ENCODE measurements around the gene BBLN. TPM values are rescaled to one million over a fixed set of nuclear protein-coding genes. Genes with fewer than 3 reads are reported as not detected.
"Not testable (repeated sequence)": the region's sequence is repeated elsewhere in the genome, so short reads cannot be mapped to it uniquely, and the experiment has no call there.

BBLN gene
- total RNA-seq, 2 donors from 2014 or later: 67.6 to 82.2 TPM

DNA sequence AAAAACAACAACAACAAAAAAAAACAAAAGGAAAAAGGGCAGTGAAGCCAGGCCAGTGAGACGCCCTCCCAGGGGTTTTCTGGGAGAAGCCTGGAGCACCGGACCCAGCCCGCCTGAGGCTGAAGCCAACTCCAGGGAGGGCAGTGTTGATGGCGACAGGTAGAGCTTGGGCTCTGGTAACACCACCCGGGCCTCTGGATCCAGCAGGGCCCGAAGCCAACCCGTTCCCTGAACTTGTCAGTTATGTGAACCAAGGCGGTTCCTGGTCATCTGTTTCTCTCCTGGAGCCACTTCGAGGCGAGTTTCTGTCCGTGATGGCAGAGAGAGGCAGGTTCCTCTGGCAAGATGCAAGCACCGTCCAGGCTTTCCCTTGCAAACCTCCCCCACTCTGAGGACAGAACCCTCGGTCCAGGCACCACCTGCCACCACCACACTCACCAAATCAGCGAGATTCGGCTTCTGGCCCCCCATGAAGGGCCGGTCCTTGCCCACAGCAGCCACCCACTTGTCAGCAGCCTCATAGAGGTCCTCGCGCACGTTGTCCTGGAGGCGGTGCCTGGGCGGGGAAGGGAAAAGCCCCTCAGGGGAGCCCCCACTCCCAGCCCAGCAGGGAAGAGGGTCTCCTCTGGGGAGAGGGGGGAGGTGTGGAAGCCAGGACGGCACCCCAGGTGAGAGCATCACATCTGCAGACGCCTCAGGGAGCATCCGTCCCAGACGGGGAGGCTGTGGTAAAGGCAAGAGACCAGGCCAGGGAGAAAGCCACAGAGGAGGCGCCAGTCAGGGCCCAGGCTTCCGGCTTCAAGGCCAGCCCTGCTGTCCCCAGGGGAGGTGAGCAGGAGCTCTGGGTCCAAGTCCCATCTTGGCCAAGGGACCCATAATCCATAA, 37.9 kb upstream of the BBLN start:
- Mint-ChIP-seq H3K27ac (no peak overlapping the region), H3K9me3 (no peaks in the 10 kb centered on the region), H3K36me3 (no peaks in the 10 kb centered on the region)
- DNase-seq (ENCODE audit: low spot score in 2 of 2): no peak
- ATAC-seq: no peak

DNA sequence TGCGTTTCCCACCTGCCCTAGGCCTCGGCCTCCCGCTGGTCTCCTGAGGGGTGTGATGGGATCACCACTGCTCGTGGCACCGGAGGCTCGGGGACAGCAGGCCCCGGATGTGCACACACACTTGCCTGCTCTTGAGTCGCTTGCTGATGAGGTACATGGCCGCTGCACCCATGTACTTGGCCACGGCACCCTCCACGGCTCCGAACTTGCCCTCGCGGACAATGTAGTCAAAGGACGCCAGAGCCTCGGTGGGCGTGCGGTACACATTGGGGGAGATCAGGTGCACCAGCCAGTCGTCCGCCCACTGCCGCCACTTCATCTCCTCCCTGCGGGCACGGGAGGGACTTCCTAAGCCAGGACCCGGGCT, 37.3 kb upstream of the BBLN start:
- no peak overlapping the region for H3K27ac Mint-ChIP-seq
- ATAC-seq (no peak), DNase-seq (ENCODE audit: low spot score in 2 of 2) (no peak)
- no peaks in the 10 kb centered on the region for H3K9me3 Mint-ChIP-seq
- H3K36me3 Mint-ChIP-seq: peaks cover 0 to under 1% of the 10 kb centered on the region in 2 donors

DNA sequence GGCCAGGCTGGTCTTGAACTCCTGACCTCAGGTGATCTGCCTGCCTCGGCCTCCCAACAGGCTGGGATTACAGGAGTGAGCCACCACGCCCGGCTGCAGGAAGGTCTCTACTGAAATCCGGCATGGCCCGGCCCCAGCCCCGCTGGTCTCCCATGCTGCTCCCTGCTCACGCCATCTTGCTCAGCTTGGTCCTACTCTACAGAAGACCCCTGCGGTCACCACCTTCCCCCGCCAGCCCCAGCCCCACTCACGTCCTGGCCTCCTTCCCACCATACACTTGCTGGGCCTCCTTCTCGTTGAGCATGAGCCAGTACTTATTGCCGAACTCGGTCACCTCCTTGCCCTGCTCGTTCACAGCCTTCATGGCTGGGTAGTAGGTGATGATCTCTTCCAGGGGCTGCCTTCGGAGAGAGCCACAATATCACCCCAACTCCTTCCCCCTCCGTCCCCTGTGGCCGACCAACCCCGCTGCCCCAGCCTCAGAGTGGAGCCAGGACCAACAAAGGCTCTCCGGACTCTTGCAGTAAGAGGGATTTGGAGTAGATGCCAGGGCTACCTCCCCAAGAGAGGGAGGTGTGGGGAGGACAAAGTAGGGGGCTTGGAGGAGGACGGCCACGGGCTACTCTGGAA, 36.5 kb upstream of the BBLN start:
- no peak for DNase-seq (ENCODE audit: low spot score in 2 of 2)
- H3K27ac Mint-ChIP-seq: peak overlapping the region in 1 of 2 donors; percentile 10
- ATAC-seq: no peak
- peaks cover 0 to 5% of the 10 kb centered on the region in 2 donors for H3K36me3 Mint-ChIP-seq
- H3K9me3 Mint-ChIP-seq: no peaks in the 10 kb centered on the region

DNA sequence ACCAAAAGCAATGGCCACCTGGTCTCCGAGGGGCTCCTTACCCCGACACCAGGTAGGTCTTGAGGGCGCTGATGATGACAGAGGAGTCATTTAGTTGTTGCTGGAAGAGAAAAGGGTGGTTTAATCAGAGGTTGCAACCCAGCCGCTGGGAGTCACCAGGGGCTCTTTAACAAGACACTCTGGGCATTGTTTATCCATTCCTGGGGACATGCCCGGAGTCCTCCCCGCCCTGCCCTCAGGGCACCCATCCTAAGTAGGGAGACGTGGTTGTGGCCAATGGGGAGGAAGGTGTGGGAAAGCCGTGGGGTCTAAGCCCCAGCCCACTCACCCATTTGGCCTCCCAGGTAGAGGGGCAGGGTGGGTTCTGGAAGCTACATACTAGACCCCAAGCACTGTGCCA, 35.6 kb upstream of the BBLN start:
- H3K27ac Mint-ChIP-seq: peak overlapping the region in 1 of 2 donors; percentile 79
- DNase-seq (ENCODE audit: low spot score in 2 of 2): no peak

DNA sequence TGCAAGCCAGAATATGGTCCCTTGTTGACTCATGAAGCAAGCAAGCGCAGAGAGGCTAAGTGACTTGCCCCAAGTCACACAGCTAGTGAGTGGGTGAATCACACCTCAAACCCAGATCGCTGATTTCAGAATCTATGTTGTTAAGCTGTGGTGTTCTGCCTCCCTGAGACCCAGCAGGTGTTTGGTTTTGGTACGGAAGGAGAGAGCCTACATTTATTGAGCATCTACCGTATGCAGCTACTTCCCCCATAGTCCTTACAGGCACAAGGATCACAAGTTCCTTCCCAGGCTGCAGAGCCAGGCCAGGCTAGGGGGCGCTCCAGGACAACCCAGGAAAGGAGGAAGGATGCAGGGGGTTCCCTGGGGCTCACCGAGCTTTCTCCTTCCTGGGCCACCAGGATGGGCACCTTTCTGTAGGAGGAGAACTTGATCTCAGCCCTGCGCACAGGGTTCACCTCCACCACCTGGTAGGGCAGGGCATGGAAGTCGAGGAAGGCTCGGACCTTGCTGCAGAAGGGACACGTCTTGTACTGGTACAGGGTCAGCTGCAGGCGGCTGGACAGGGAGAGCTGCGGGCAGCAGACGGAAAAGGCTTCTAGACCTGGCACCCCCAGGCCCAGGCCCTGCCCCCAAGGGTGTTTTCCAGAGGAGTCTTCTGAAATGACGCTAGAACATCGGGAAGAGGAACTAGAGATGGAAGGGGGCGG, 35.0 kb upstream of the BBLN start:
- Mint-ChIP-seq H3K36me3 (peaks cover 0 to 5% of the 10 kb centered on the region in 2 donors), H3K9me3 (no peaks in the 10 kb centered on the region), H3K27ac (peak overlapping the region in 1 of 2 donors; percentile 79)
- DNase-seq (ENCODE audit: low spot score in 2 of 2): peak in 1 of 2 donors; percentile 51
- peak in 1 of 2 donors; percentile 5 for ATAC-seq

More for the DNA sequence above, 35.6 kb upstream of the BBLN start:
- no peak for ATAC-seq
- Mint-ChIP-seq H3K36me3 (peaks cover 0 to 5% of the 10 kb centered on the region in 2 donors), H3K9me3 (no peaks in the 10 kb centered on the region)

DNA sequence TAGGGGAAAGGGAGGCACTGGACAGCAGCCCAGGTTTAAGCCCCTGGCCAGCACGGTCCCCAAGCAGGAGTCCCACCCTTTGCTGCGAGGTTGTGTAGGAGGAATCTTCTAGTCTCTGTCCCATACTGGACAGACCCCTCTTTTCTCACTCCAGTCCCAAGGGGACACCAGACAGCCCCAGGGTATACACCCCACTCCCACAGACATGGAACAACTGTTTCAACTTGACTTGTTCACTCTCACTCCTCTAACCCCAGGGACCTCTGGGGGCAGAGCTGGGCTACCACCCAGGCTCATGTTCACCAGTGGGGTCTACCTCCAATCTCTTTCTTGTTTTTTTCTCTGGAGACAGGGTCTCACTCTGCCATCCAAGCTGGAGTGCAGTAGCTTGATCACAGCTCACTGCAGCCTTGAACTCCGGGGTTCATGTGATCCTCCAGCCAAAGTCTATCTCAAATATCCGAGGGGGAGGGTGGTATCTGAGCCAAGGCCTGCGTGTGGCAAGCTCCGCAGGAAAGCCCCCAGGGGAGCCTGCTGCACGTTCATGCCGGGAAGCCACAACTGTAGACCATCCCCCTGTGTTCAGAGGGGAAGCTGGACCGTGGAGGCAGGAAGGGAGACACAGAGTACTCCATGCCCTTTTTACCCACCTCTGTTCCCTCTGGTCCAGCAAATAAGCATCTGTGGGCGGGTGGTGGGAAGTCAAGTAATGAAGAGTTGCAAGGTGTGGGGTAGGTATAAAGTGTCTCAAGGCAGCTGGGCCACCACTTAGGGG, 34.3 kb upstream of the BBLN start:
- Mint-ChIP-seq H3K9me3 (no peaks in the 10 kb centered on the region), H3K36me3 (peaks cover 0 to 5% of the 10 kb centered on the region in 2 donors), H3K27ac (peak overlapping the region in 1 of 2 donors; percentile 85)
- ATAC-seq (no peak), DNase-seq (ENCODE audit: low spot score in 2 of 2) (no peak)

DNA sequence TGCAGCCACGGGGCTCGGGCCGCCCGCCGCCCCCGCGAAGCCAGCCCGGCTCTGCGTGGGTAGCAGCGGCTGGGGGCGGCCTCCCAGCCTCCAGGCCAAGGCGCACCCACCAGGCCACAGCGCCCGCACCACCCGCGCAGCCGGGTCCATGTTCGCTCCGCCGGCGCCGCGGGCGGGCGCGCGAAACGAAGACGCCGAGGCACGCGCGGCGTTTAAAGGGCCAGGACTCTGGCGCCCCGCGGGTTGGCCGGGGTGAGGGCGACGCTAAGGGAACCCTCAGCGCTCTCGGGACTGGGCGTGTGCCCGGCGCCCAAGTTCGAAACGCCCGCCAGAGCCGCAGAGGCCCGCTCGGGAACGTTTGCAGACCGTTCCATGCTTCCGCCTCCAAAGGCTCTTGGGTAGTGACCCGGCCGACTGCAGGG, 32.5 kb upstream of the BBLN start, which contains the start of gene PTGES2:
TSS of gene PTGES2 (minus strand) at position 162 of the 422 bp plus-strand sequence. CDS start at position 150, 12 bp downstream.
- peak within 1 kb of the TSS; percentile 91 to 99 for H3K27ac Mint-ChIP-seq
- peaks cover 0 to 5% of the 10 kb centered on the region in 2 donors for H3K36me3 Mint-ChIP-seq
- no peaks in the 10 kb centered on the region for H3K9me3 Mint-ChIP-seq
- ATAC-seq (peak; percentile 56 to 76), DNase-seq (ENCODE audit: low spot score in 2 of 2) (peak; percentile 69 to 83)

DNA sequence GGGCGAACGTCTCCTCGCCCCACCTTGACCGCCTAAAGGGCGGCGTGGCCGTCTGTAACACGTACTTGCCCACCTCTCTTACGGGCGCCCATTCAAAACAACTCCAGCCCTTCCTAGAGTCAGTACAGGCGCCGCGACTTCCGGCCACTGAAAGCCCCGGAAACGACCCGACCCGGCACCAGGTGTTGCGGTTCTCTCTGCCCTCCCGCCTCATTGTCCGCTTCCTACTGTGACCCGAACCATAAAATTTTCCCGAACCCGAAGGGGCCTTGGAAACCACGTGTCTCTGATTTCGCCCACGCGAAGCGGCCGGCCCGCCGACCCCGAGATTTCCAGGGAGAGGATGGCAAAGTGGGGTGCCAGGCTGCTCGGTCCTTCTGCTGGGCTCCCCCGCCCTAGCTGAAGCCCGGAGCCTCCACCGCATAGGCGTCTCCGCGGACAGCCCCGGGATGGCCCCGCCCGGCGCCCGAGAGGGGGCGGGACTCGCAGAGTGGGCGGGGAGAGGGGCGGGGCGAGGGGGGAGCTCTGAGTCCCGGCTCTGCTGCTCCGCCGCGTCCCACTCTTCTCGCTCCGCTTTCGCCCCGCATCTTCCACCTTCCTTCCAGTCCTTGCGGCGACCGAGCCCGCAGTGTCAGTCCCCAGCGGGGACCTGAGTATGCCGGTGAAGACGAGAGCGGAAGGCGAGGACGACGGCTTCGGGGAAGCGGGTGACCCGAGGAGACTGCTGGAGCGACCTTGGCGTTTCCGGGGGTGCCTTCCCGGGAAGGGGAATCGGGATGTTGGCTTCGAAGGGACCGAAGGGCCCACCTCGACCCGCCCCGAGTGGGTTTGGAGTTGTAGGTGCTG, 31.9 kb upstream of the BBLN start:
- no peaks in the 10 kb centered on the region for H3K9me3 Mint-ChIP-seq
- peaks cover 0 to 5% of the 10 kb centered on the region in 2 donors for H3K36me3 Mint-ChIP-seq
- ATAC-seq (peak; percentile 81 to 86), DNase-seq (ENCODE audit: low spot score in 2 of 2) (peak; percentile 85 to 90)
- peak overlapping the region; percentile 91 to 99 for H3K27ac Mint-ChIP-seq

DNA sequence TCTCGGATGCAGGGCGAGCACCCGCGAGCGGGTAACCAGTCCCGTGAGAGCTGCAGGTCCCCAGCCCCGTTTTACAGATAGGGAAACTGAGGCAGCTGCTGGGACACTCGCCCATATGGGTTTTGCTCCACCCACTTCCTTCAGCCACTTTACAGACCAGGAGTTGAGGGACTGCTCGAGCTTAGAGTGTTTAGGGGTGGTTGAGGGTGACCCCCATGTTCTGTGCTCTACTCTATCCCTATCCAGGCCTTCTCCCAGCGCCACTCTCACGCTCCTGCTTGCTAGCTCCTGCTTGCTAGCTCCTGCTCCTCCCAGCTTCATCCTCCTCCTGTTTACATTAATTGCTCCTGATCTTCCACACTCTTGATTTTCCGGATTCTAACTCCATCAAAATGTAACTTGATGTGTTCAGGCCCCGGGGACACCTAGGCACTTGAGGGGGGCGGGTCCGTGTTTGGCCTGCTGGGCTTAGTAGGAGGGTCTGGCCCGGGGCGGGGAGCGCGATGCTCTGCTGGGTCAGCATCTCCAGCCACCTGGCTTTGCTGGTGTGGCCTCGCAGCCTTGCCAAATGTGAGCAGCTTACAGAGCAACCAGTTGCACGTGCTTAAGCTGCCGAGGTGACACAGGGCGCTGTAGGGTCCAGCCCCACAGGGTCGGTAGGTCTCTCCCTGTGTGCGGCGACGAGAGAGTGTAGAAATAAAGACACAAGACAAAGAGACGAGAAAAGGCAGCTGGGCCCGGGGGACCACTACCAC, 31.1 kb upstream of the BBLN start:
- Mint-ChIP-seq H3K36me3 (peaks cover 0 to 5% of the 10 kb centered on the region in 2 donors), H3K9me3 (no peaks in the 10 kb centered on the region), H3K27ac (peak overlapping the region; percentile 69 to 91)
- DNase-seq (ENCODE audit: low spot score in 2 of 2) (no peak), ATAC-seq (no peak)

DNA sequence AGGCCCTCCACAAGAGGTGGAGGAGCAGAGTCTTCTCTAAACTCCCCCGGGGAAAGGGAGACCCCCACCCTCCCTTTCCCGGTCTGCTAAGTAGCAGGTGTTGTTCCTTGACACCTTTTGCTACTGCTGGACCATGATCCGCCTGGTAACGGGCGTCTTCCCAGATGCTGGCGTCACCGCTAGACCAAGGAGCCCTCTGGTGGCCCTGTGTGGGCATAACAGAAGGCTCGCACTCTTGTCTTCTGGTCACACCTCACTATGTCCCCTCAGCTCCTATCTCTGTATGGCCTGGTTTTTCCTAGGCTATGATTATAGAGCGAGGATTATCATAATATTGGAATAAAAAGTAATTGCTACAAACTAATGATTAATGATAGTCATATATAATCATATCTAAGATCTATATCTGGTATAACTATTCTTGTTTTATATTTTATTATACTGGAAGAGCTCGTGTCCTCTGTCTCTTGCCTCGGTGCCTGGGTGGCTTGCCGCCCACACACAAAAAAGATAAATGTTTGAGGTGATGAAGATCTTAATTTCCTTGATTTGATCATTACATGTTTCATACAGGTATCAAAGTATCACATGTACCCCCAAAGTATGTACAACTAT, 30.0 kb upstream of the BBLN start:
- peak in 1 of 2 donors; percentile 57 for DNase-seq (ENCODE audit: low spot score in 2 of 2)
- not testable (repeated sequence) for H3K27ac Mint-ChIP-seq, ATAC-seq, H3K9me3 Mint-ChIP-seq, H3K36me3 Mint-ChIP-seq

DNA sequence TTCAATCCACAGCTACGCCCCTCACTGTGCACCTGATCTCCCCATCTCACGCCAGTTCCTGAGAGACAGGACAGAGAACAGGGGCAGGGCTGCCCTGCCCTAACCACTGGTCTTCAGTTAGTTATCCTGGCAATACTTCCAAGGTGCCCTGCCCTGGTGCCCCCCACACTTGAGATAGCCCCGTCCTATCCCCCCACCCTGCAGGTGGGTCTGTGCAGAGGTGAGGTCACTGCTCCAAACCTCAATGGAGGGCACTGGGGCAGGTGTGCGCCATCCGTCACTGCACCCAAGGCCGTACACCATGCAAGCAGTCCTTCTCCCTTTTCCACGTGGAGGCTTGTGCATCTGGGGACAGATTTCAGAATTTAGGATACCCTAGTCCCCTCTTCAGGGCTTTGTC, 29.4 kb upstream of the BBLN start:
- not testable (repeated sequence) for ATAC-seq; H3K9me3 Mint-ChIP-seq; DNase-seq (ENCODE audit: low spot score in 2 of 2); H3K27ac Mint-ChIP-seq; H3K36me3 Mint-ChIP-seq

DNA sequence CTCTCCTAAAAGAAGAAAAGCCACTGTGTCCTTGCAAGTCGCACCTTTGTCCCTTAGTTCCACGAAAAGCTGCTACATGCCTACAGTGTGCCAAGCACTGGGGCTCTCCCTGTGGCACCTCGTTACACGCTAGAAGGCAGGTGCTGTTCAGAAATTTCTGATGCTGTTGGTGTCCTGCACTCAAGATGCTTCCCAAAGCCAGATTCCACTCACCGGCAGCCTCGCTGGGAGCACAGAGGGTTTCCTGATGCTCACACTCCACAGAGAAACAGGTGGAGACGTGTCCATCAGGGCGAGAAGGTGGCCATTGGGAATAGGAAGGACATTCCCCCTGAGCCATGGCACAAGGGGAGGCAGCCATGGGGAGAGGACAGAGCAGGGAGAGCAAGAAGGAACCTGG, 28.7 kb upstream of the BBLN start:
- not testable (repeated sequence) for ATAC-seq; H3K9me3 Mint-ChIP-seq; DNase-seq (ENCODE audit: low spot score in 2 of 2); H3K36me3 Mint-ChIP-seq
- peak overlapping the region in 1 of 2 donors; percentile 82 for H3K27ac Mint-ChIP-seq

DNA sequence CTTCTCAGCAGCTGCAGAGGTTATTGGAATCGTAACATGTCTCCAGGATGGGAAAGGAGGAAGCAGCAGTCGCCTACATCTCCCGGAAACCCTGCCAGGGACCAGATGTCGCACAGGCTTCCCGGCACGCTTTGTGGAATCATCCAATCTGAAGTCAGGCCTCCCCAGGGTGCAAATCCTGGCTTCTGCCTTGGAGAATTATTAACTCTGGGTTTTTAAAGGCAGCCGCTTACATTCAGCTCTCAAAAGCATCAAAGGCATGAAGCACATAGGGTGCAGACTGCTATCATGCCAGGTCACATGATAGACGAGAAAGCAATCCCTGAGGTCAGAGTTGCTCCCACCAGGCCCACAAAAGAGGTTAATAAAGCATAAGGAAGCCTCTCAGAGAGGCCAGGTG, 27.9 kb upstream of the BBLN start:
- DNase-seq (ENCODE audit: low spot score in 2 of 2); ATAC-seq; H3K27ac Mint-ChIP-seq; H3K36me3 Mint-ChIP-seq; H3K9me3 Mint-ChIP-seq: not testable (repeated sequence)

DNA sequence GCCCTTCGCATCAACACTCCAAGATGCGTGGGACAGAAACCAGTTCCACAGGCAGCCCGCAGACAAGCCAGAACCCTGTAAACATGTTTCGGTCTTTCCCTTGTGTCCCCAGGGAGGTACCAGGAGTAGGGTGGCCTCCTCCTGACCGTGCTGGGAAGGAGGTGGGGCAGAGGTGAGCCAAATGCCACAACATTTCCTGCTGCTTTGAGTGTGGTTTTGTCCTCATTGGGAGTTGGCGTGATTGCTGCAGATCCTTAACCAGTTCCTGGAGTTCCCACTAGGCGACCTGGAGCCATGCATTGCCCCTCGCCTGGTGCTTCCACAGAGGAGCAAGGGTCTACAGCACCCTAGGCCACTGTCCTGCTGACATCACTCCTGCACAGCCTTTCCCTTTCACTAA, 24.5 kb upstream of the BBLN start:
- H3K9me3 Mint-ChIP-seq; DNase-seq (ENCODE audit: low spot score in 2 of 2); H3K36me3 Mint-ChIP-seq; ATAC-seq: not testable (repeated sequence)
- H3K27ac Mint-ChIP-seq: peak overlapping the region in 1 of 2 donors; percentile 13

All from activated naive CD4-positive, alpha-beta T cell treated with anti-CD3 and anti-CD28 coated beads, Interleukin-2, amount 50 U/mL, for 72 hours (primary cell).